GM19468 (cell line): Measurements from ENCODE around the gene LMLN.
"Not testable (repeated sequence)": the region's sequence is repeated elsewhere in the genome, so short reads cannot be mapped to it uniquely, and the experiment has no call there.

Source experiments
- ATAC-seq: cut with Tn5 transposase; IDR thresholded peaks from one replicate; pipeline ENCODE4 v1.9.1; 2021; ENCODE audit warnings: mild to moderate bottlenecking, moderate library complexity, moderate number of reproducible peaks; ENCODE audit not compliant: unreplicated experiment; ENCODE audit errors: extremely low read depth

The LMLN gene

DNA sequence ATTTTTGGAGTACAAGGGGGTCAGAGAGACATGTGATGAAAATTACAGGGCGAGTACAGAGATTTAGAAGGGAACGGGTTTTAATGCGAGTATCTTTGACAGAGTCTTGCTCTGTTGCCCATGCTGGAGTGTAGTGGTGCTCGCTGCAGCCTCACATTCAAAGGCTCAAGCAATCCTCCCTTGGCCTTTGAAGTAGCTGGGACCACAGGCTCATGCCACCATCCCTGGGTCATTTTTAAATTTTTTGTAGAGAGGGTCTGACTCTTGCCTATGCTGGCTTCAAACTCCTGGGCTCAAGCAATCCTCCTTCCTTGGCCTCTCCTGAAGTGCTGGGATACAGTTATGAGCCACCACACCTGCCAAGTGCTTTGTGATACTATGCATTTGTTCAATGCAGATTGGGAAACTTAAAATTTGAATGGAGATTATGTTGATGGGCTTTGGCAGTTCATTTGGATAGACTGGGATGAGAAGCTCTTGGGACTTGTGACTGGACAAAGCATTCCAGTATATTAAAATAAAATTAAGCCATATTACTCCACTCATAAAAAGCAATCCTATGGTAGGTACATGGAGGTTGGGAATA lies 4.0 kb upstream of the LMLN start:
- no peak for ATAC-seq

DNA sequence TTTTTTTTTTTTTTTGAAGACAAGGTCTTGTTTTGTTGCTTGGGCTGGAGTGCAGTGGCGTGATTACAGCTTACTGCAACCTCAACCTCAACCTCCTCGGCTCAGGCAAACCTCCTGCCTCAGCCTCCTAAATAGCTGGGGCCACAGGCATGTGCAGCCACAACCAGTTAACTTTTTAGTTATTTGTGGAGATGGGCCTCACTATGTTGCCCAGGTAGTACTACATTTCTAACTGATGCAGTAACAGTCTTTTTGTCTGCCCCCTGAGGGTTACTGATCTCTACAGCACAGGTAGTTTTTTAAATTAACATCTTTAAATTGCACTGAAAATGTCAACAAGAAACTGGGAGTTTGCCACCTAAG lies 3.4 kb upstream of the LMLN start:
- no peak for ATAC-seq

DNA sequence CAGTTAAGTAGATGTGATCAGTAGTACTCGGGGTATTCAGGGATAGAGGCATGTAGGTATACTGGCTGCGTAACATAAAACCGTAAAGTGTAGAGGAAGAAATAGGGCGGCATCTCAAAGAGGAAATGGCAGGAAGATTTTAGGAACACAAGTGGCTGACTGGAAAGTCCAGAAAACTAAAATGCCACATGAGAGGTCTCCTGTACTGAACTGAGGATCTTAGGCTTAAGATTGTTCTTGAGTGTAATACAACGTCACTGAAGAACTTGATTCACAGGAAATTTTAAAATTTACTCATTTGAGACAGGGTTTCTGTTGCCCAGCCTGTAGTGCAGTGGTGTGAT lies 2.3 kb upstream of the LMLN start:
- ATAC-seq, result no peak

GRCh38 chr3:197958346-197958745 lies 1.7 kb upstream of the LMLN start:
- ATAC-seq, result no peak

DNA sequence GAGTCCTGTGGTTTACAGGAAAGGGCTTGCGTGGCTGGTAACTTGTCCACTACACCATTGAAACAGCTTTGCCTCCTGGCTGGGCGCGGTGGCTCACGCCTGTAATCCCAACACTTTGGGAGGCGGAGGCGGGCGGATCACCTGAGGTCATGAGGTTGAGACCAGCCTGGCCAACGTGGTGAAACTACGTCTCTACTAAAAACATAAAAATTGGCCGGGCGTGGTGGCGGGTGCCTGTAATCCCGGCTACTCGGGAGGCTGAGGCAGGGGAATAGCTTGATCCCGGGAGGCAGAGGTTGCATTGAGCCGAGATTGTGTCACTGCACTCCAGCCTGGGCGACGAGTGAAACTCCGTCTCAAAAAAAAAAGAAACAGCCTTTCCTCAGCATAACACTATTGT lies 1.2 kb upstream of the LMLN start:
- ATAC-seq, result not testable (repeated sequence)

DNA sequence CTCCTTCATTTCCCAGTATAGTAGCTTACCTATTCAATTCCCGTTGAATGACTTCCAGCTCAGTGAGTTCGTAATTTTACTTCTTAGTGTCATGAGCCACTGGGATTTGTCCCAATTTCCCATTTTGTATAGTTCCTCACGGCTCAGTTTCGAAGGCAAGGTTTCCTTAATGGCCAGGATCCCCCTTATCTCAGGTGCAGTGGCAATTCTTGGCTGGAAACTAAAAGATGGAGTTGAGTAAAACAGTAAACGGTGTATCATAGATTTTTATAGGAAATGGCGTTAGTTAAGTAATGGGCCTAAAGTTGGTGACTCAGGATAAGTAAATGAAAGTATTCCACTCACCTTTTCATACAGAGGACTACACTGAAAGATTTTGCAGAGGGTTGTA lies 522 bp upstream of the LMLN start:
- no peak for ATAC-seq

DNA sequence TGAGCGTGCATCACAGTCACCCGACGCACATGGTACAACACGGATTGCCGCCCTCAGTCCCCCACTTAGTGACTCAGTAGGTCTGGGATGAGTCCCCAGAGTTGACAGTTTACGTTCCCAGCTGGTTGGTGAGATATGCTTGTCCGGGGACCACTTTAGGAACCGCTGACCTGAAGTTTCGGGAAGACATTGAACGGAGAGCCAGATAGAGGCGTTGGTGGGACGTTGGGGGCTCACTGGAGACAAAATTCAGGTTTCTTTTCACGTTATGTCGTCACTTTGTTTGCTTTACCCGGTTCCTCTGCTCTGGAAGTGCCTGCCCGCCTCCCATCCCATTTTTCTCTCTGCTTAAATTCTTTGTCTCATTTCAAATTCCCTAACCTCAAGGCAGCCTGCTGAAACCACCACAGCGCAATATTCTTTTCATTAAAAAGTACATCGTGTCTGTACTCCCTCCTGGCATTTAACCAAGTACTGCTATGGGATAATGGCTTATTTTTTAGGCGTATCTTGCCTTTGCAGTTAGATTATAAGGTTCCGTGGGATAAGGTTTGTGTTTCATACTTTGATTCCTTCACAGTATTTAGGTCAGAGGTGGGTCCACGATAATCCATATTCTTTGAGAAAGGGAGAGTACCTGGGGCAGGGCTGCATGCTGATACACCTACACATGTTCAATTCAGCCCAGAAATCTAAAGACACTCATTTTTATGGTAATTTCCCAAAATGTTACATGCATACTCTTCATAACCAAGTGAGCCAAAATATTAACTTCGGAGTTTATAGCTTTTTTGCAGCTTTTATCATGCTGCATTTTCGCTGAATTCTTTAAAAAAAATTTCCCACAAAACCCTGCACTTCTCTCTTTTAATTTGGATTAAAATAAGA lies 921 bp downstream of the LMLN start:
- no peak for ATAC-seq

DNA sequence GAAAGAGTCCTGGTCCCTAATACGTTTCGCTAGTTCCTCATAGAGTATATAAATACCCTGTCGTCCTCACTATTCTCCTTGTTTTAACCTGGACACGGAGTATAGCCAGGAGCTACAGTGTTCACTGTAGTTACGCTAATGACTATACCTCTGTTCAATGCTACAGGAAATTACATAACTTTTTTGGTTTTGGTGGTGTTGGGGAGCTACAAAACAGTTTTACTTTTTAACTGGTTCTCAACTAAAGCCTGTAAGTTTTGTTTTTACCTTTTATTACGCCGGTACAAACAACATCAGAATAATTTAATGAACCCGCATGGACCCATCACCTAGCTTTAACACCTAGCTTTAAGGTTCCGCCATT lies 1.5 kb downstream of the LMLN start:
- no peak for ATAC-seq

- ATAC-seq, result no peak
These were observed 3.1 kb downstream of the LMLN start for GRCh38 chr3:197963019-197963637.

DNA sequence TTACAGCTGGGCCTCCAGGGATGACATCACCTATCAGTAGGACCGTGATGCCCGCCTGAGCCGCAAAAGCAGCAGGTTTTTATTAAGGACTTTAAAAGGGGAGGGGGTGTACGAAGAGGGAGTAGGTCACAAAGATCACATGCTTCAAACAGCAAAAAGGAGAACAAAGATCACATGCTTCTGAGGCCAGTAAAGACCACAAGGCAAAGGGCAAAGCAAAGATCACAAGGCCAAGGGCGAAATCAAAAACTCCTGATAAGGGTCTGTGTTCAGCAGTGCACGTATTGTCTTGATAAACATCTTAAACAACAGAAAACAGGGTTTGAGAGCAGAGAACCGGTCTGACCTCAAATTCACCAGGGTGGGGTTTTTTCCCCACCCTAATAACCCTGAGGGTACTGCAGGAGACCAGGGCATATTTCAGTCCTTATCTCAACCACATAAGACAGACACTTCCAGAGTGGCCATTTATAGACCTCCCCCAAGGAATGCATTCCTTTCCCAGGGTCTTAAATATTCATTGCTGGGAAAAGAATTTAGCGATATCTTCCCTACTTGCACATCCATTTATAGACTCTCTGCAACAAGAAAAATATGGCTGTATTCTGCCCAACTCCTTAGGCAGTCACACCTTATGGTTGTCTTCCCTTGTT lies 7.4 kb downstream of the LMLN start:
- ATAC-seq, result not testable (repeated sequence)

DNA sequence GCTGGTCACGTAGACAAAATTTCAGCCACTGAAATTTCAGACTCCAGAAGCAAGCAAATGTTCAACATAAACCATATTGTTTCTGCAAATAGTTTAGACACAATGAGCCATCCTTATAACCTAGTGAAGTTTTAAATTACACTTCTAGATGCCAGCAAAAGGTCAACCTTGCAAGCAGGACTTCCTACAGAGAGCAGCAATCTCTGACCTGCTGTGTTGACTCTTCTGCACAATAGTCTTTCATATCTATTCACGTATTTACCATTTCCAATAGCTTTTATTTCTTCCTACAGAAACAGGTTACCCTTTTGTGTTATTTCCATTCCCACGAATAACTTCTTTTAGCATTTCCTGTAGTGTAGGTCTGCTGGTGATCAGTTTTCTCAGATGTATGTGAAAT lies 10.6 kb downstream of the LMLN start:
- no peak for ATAC-seq

DNA sequence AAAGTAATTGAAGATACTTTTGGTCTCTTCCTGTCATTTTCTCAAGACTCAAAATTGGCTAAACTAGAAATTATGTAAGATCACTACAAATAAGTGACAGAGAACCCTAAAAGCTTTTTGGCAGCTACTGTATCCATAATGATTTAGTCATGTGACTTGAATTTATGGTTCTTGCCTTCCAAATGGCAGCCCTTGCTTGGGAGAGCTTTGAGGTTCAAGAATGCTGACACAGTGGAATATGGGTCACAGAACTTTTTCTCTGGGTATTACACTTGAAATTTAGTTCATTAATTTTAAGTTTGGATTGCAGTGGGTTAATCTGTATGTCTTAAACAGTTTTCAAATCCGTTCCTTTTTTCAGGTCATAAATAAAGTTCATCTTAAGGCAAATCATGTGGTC lies 14.0 kb downstream of the LMLN start:
- ATAC-seq, result no peak

DNA sequence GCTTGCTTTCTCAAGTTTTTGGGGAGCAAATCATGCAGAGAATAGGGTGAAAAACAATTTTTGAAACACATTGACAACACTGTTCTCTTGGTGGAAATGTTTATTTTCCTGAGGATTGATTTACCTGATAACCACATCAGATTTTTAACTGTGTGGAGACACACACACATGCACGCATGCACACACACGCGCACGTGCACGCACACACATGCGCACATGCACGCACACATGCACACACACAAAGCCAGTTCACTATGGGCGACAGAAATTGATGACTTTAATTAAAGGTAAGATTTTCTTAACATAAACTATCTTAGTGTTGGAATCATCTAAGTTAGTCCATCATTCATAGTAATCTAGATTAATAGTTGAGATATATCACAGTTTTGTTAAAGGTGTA lies 15.3 kb downstream of the LMLN start:
- ATAC-seq, result no peak

DNA sequence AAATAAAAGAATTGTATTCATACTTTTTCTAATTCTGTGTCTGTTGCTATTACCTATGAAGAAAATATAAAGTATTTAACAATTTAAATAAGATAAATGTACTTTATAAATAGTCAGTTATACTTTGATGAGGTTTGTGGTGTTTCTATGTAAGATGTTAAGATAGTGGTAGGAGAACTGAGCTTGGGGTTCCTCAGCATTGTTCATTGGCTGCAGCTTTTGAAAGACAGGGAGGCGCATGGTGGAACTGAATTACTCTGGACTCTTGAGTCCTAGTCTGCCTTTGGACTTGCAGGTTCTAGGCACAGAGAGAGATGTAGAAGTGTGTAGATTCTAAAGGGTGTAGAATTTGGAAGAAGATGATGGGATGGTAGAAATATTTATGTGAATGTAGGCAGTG lies 23.1 kb downstream of the LMLN start:
- no peak for ATAC-seq

DNA sequence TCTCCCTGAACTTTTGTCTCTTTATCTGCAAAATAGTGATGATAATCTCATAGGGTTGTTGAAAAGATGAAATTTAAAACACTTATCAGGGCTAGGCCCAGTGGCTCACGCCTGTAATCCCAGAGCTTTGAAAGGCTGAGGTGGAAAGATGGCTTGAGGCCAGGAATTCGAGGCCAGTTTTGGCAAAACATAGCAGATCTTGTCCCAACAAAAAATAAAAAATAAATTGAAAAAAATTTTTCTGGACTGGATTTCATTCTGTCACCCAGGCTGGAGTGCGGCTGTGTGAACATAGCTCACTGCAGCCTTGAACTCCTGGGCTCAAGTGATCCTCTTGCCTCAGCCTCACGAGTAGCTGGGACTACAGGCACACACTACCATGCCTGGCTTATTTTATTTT lies 29.6 kb downstream of the LMLN start:
- no peak for ATAC-seq

DNA sequence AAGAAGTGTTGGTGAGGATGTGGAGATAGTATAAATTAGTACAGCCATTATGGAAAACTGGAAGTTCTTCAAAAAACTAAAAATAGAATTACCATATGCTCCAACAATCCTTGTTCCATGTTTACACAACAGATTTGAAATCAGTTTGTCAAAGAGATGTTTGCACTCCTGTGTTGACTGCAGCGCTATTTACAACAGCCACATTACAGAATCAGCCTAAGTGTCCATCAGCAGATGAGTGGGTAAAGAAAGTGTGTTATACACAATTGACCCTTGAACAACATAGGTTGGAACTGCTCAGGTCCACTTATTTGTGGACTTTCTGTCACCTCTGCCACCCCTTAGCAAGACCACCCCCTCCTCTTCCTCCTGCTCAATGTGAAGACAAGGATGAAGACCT lies 34.7 kb downstream of the LMLN start:
- ATAC-seq, result no peak

GRCh38 chr3:197996855-197997254 lies 36.8 kb downstream of the LMLN start:
- ATAC-seq, result no peak

- no peak for ATAC-seq
These were observed 37.9 kb downstream of the LMLN start for GRCh38 chr3:197997936-197998335.

DNA sequence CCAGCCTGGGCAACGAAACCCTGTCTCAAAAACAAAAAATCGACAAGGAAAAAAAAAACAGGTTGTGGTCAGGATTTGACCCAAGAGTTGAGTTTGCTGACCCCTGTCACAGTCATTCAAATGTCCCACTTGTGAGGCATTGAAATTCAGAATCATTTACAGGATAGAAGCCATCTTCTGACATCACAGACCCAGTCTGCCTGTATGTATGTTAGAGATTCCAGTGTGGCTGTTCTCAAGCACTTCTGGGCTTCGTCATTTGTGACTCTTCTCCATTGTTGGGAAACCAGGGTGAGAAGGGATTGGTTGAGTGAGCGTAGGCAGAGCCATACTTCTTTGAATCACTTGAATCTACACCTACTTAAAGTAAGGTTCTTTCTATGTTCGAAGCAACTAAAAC lies 57.1 kb downstream of the LMLN start:
- ATAC-seq, result no peak

DNA sequence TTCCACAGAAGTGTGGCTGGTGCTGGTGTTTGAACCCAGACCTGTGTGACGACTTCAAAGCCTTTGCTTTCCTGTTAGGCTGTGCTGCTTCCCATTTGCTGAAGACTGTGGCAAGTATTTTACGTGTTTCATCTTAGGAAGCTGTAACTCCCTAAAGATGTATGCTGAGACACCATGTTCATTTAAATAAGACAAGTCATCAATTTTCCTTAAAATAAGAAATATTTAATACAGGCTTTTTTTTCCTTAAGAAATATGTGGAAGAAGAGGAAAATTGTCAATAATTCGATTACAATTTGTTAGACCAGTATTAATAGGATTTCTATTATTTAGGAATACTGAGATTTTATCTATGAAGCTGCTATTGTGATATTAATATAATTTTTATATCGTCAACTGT lies 58.4 kb downstream of the LMLN start:
- no peak for ATAC-seq

DNA sequence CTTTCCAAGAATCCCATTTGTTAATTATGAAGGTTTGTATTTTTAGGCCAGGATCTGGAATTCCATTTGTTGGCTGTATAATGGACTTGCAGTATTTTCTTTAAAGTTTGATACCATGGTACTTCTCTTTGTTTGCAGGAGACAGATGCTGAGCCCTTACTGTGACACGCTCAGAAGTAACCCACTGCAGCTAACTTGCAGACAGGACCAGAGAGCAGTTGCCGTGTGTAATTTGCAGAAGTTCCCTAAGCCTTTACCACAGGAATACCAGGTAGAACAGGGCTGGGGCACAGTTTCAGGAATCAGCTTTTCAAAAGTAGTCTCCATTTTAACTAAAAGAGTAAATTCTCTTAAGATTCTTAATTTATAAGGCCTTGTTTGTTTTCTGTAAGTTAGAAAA lies 59.1 kb downstream of the LMLN start:
- no peak for ATAC-seq
